ENCODE measurements around the gene MRPS11. TPM values are rescaled to one million over a fixed set of nuclear protein-coding genes. Genes with fewer than 3 reads are reported as not detected.

Gene MRPS11
- total and polyA plus RNA-seq, 9 donors = 8.3 to 32.4 (median 21.7) TPM

DNA sequence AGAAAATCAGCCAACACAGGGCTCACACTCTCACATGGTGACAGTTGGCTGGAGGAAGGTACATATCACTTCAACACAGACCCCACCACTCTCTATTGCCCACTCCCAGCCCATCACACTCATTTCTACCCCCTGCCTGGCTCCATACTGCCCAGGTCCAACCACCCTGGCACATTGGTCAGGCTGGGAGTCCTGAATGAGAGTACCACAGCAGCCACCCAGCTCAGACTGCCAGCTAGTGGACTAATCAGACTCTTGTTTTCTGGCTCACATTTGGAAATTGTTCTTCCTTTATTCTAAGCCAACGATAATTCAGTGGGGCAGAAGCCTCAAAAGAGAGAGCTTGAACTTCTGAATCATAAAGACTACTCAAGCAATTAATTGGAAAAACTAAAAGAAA lies 20.3 kb upstream of the MRPS11 start:
- Histone ChIP-seq H3K27ac (no peak overlapping the region), H3K36me3 (no peaks in the 10 kb centered on the region), H3K4me3 (no peak overlapping the region), H3K27me3 (no peaks in the 10 kb centered on the region), H3K9me3 (no peaks in the 10 kb centered on the region), H3K4me1 (ENCODE audit: insufficient read depth) (no peaks in the 10 kb centered on the region)
- TF ChIP-seq, protein P1, sequence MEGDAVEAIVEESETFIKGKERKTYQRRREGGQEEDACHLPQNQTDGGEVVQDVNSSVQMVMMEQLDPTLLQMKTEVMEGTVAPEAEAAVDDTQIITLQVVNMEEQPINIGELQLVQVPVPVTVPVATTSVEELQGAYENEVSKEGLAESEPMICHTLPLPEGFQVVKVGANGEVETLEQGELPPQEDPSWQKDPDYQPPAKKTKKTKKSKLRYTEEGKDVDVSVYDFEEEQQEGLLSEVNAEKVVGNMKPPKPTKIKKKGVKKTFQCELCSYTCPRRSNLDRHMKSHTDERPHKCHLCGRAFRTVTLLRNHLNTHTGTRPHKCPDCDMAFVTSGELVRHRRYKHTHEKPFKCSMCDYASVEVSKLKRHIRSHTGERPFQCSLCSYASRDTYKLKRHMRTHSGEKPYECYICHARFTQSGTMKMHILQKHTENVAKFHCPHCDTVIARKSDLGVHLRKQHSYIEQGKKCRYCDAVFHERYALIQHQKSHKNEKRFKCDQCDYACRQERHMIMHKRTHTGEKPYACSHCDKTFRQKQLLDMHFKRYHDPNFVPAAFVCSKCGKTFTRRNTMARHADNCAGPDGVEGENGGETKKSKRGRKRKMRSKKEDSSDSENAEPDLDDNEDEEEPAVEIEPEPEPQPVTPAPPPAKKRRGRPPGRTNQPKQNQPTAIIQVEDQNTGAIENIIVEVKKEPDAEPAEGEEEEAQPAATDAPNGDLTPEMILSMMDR (IDR thresholded peaks at IDR 0.05) = no peak
- TF ChIP-seq EP300 (IDR thresholded peaks at IDR 0.05) = no peak
- intact Hi-C loops (cut with DNase I) = no loop called here
- DNase-seq = no peak
- 62 to 81% (median 63%) methylated on average over 1 of the region's 1 CpG for WGBS, 3 donors

DNA sequence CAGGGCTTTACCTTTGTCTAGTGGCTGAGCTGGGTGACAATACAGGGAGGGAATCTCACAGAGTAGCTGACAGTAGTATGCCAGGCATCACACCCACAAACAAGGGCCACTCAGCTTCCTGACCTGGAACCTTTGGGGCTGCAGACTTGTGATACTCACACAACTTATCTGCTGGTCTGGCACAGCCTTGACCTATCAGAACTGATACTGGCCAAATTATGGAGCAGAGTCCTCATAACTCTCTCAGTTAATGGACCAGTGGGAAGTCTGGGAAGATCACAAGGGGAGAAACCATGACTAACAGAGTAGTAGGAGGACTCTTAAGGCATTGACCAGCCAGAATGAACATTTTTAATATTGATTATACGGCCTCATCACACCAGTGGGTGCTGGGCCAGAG lies 19.8 kb upstream of the MRPS11 start:
- Histone ChIP-seq H3K36me3 (no peaks in the 10 kb centered on the region), H3K9me3 (no peaks in the 10 kb centered on the region), H3K27ac (no peak overlapping the region), H3K27me3 (no peaks in the 10 kb centered on the region), H3K4me3 (no peak overlapping the region), H3K4me1 (ENCODE audit: insufficient read depth) (no peaks in the 10 kb centered on the region)
- WGBS, 3 donors = 75 to 77% (median 76%) methylated on average over 1 of the region's 1 CpG
- intact Hi-C loops (cut with DNase I) = no loop called here
- no peak for DNase-seq
- TF ChIP-seq POLR2A (IDR thresholded peaks at IDR 0.05) (no peak), EP300 (IDR thresholded peaks at IDR 0.05) (no peak)
- TF ChIP-seq, protein P1 (IDR thresholded peaks at IDR 0.05) = no peak

DNA sequence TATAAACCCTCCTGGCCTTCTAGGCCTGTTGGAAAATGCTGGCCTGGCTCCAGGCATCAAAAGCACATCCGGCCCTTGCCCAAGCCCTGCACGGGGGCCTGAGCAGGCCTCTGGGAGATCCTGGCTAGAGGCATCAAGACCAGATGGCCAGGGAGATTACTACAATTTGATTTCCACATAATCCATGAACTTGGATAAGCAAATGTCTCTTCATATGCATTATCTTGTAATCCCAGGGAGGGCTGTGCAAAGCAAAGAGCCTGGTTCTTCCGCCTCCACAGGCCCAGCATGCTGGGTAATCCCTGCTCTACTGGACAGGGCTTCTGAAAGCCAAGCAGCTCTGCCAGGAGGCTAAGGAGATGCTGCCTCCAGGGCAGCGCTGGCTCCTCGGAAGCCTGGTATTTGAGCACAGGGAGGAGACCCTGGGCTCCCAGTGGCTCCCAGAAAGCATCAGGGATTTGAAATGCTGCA lies 18.5 kb upstream of the MRPS11 start:
- no peak overlapping the region for H3K27ac ChIP-seq
- no peaks in the 10 kb centered on the region for H3K4me1 ChIP-seq (ENCODE audit: insufficient read depth)
- intact Hi-C loops (cut with DNase I) = no loop called here
- TF ChIP-seq POLR2A (IDR thresholded peaks at IDR 0.05) = no peak
- TF ChIP-seq EP300 (IDR thresholded peaks at IDR 0.05) = no peak
- TF ChIP-seq, protein P1 (IDR thresholded peaks at IDR 0.05) = no peak
- no peaks in the 10 kb centered on the region for H3K27me3 ChIP-seq
- H3K9me3 ChIP-seq = no peaks in the 10 kb centered on the region
- 75 to 81% (median 76%) methylated on average over 5 of the region's 5 CpGs for WGBS, 3 donors
- no peak for DNase-seq
- no peak overlapping the region for H3K4me3 ChIP-seq
- no peaks in the 10 kb centered on the region for H3K36me3 ChIP-seq

DNA sequence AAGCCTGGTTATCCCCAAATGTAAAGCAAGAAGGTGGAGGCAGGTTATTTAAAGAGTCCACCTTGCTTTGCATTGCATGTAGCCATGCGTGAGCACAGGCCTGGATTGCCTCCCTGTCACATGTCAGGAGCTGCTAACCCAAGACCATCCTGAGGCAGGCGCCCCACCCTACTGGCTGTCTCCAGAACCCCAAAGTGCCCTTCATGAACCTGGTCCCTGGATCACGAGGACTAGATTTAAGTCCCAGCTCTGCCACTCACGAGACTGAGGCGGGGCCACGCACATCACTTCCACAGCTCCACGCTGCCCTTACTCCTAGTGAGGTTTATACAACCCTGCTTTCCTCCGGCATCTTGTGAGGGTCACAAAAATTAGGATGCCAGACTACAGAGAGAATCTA lies 17.9 kb upstream of the MRPS11 start:
- no peaks in the 10 kb centered on the region for H3K36me3 ChIP-seq
- no peak overlapping the region for H3K27ac ChIP-seq
- no peaks in the 10 kb centered on the region for H3K4me1 ChIP-seq (ENCODE audit: insufficient read depth)
- TF ChIP-seq EP300 (IDR thresholded peaks at IDR 0.05) (no peak), POLR2A (IDR thresholded peaks at IDR 0.05) (no peak)
- TF ChIP-seq, protein P1 (IDR thresholded peaks at IDR 0.05) = no peak
- H3K4me3 ChIP-seq = no peak overlapping the region
- WGBS, 3 donors = 80 to 87% (median 85%) methylated on average over 8 of the region's 8 CpGs
- no peaks in the 10 kb centered on the region for H3K9me3 ChIP-seq
- H3K27me3 ChIP-seq = no peaks in the 10 kb centered on the region
- DNase-seq = no peak
- intact Hi-C loops (cut with DNase I) = no loop called here

All from ovary (tissue), 9 donors.